WTC11 (cell line): ENCODE data around the gene TCAP. TPM values are rescaled to one million over a fixed set of nuclear protein-coding genes. Genes with fewer than 3 reads are reported as not detected.
A peak's percentile ranks its signal among the peaks of the same experiment; 100 is the strongest.

ENCODE experiments used
- ATAC-seq: fragments of 200-7000 bp; cut with Tn5 transposase; 2 replicates; pipeline ENCODE4 v1.10.0; 2021; ENCODE audit warnings: mild to moderate bottlenecking, moderate library complexity
- CTCF ChIA-PET: fragments of 300-600 bp; sonication (Branson Sonifier 250); formaldehyde crosslinking; loops from one replicate; lab custom pipeline; 2021; ENCODE audit warnings: antibody characterized with exemption; lab: Charles Lee
- POLR2A ChIA-PET: fragments of 350-600 bp; sonication (Branson Sonifier 250); formaldehyde crosslinking; loops from one replicate; lab custom pipeline; 2021; ENCODE audit warnings: antibody characterized with exemption; lab: Charles Lee
- DNase-seq: peaks from one replicate; pipeline ENCODE4 v3.0.0; 2021; ENCODE audit warnings: low spot score
- H3K27ac Mint-ChIP-seq: 2 replicates; pipeline ENCODE4 v1.8.0; 2021; ENCODE audit warnings: mixed read lengths
- H3K27me3 Mint-ChIP-seq: 2 replicates; pipeline ENCODE4 v1.8.0; 2021; ENCODE audit warnings: low read depth, mild to moderate bottlenecking, moderate library complexity, mixed read lengths
- H3K36me3 Mint-ChIP-seq: 2 replicates; pipeline ENCODE4 v1.8.0; 2021; ENCODE audit warnings: mixed read lengths
- H3K4me1 Mint-ChIP-seq: 2 replicates; pipeline ENCODE4 v1.8.0; 2022; ENCODE audit warnings: mixed read lengths
- H3K4me3 Mint-ChIP-seq: 2 replicates; pipeline ENCODE4 v1.8.0; 2021; ENCODE audit warnings: mild to moderate bottlenecking, moderate library complexity, mixed read lengths
- H3K9me3 Mint-ChIP-seq: 2 replicates; pipeline ENCODE4 v1.8.0; 2021; ENCODE audit warnings: mixed read lengths
- CBFB ChIP-seq: sonication (generic); formaldehyde crosslinking; IDR thresholded peaks from 2 replicates; pipeline ENCODE4 v1.8.1; 2022; ENCODE audit warnings: mild to moderate bottlenecking, low read depth, missing genetic modification reagents
- CDX4 ChIP-seq: fragments of 250-450 bp; sonication (Bioruptor Pico); IDR thresholded peaks from 2 replicates; pipeline ENCODE4 v1.9.0; 2021; ENCODE audit warnings: moderate library complexity, mild to moderate bottlenecking, inconsistent platforms, borderline replicate concordance
- CREM ChIP-seq: sonication (generic); formaldehyde crosslinking; IDR thresholded peaks from 2 replicates; pipeline ENCODE4 v1.8.1; 2022; ENCODE audit warnings: mild to moderate bottlenecking, missing genetic modification reagents, moderate library complexity
- CTCF ChIP-seq: fragments of 200-600 bp; IDR thresholded peaks from 2 replicates; pipeline ENCODE4 v1.8.0; 2022; ENCODE audit warnings: antibody characterized with exemption
- ELF4 ChIP-seq: sonication (generic); formaldehyde crosslinking; IDR thresholded peaks from 2 replicates; pipeline ENCODE4 v1.8.1; 2022; ENCODE audit warnings: low read depth, mild to moderate bottlenecking, moderate library complexity, missing genetic modification reagents
- FOXJ3 ChIP-seq: sonication (generic); formaldehyde crosslinking; IDR thresholded peaks from 2 replicates; pipeline ENCODE4 v1.9.0; 2021; ENCODE audit warnings: missing genetic modification reagents, mild to moderate bottlenecking, borderline replicate concordance
- HMGXB4 ChIP-seq: sonication (generic); formaldehyde crosslinking; IDR thresholded peaks from 2 replicates; pipeline ENCODE4 v1.8.1; 2023; ENCODE audit warnings: mild to moderate bottlenecking, moderate library complexity, missing genetic modification reagents
- IRF1 ChIP-seq: sonication (generic); formaldehyde crosslinking; IDR thresholded peaks from 2 replicates; pipeline ENCODE4 v1.8.0; 2023; ENCODE audit warnings: missing genetic modification reagents
- JUN ChIP-seq: sonication (generic); formaldehyde crosslinking; IDR thresholded peaks from 2 replicates; pipeline ENCODE4 v1.8.0; 2023; ENCODE audit warnings: mild to moderate bottlenecking, missing genetic modification reagents
- KAT7 ChIP-seq: sonication (generic); formaldehyde crosslinking; IDR thresholded peaks from 2 replicates; pipeline ENCODE4 v1.8.1; 2023; ENCODE audit warnings: missing genetic modification reagents, mild to moderate bottlenecking, borderline replicate concordance
- NFATC4 ChIP-seq: fragments of 250-450 bp; sonication (Bioruptor Pico); IDR thresholded peaks from 2 replicates; pipeline ENCODE4 v1.9.0; 2021; ENCODE audit warnings: mild to moderate bottlenecking
- NR1H2 ChIP-seq: sonication (generic); formaldehyde crosslinking; IDR thresholded peaks from 2 replicates; pipeline ENCODE4 v1.9.0; 2021; ENCODE audit warnings: mild to moderate bottlenecking, moderate library complexity, missing genetic modification reagents
- PREB ChIP-seq: sonication (generic); formaldehyde crosslinking; IDR thresholded peaks from 2 replicates; pipeline ENCODE4 v1.8.1; 2022; ENCODE audit warnings: mild to moderate bottlenecking, missing genetic modification reagents, moderate library complexity, borderline replicate concordance
- SMAD3 ChIP-seq: sonication (generic); formaldehyde crosslinking; IDR thresholded peaks from 2 replicates; pipeline ENCODE4 v1.8.0; 2022; ENCODE audit warnings: missing genetic modification reagents, mild to moderate bottlenecking, borderline replicate concordance
- ZNF121 ChIP-seq: sonication (generic); formaldehyde crosslinking; IDR thresholded peaks from 2 replicates; pipeline ENCODE4 v1.8.0; 2023; ENCODE audit warnings: missing genetic modification reagents
- ZNF416 ChIP-seq: fragments of 250-450 bp; sonication (Bioruptor Pico); IDR thresholded peaks from 2 replicates; pipeline ENCODE4 v1.9.0; 2021; ENCODE audit warnings: mild to moderate bottlenecking, inconsistent platforms
- total RNA-seq: library from RNA; stranded (reverse); gene quantifications from 3 replicates; pipeline ENCODE4 v1.2.3, GENCODE V29; 2021

Gene TCAP
- total RNA-seq, 1 experiment from 2014 or later = 2.9 TPM

GRCh38 chr17:39622380-39623006 is 42.7 kb upstream of the TCAP start:
- H3K9me3 Mint-ChIP-seq = no peaks in the 10 kb centered on the region
- H3K4me1 Mint-ChIP-seq = peaks cover 31% of the 10 kb centered on the region
- ATAC-seq (no peak), DNase-seq (no peak)
- no peaks in the 10 kb centered on the region for H3K36me3 Mint-ChIP-seq
- H3K27ac Mint-ChIP-seq = no peak overlapping the region
- ChIA-PET CTCF (interaction anchor here (0.7 to 23.6 kb wide), 46 partner anchors 8 to 423 kb away, joined by 3 to 876 read pairs (median 8); partner anchors contain the start of genes ERBB2, GRB7, IKZF3 and MIEN1), POLR2A (interaction anchor here (0.5 to 1.5 kb wide), 3 partner anchors 46 to 342 kb away, joined by 3 to 5 read pairs (median 3); partner anchors contain the start of gene PNMT)
- peaks cover 77% of the 10 kb centered on the region for H3K27me3 Mint-ChIP-seq
- no peak overlapping the region for H3K4me3 Mint-ChIP-seq
- TF ChIP-seq FOXJ3 (CRISPR knock-in tag) (no peak), ZNF121 (CRISPR knock-in tag) (peak; percentile 85), KAT7 (no peak), SMAD3 (CRISPR knock-in tag) (no peak), IRF1 (CRISPR knock-in tag) (no peak)

GRCh38 chr17:39623356-39623950 is 41.7 kb upstream of the TCAP start:
- peak; percentile 93 for DNase-seq
- POLR2A ChIA-PET = interaction anchor here (1.0 to 1.5 kb wide), 3 partner anchors 45 to 75 kb away, joined by 3 to 4 read pairs (median 3); partner anchors contain the start of gene PNMT

More at GRCh38 chr17:39623356-39623950, 41.7 kb upstream of the TCAP start:
- peak; percentile 33 for ATAC-seq
- TF ChIP-seq NR1H2 (CRISPR knock-in tag) (no peak), JUN (CRISPR knock-in tag) (no peak), ZNF416 (CRISPR knock-in tag) (no peak), CTCF (peak; percentile 91), PREB (CRISPR knock-in tag) (no peak), CREM (CRISPR knock-in tag) (no peak), CBFB (CRISPR knock-in tag) (no peak), NFATC4 (no peak), ELF4 (CRISPR knock-in tag) (no peak), CDX4 (no peak), HMGXB4 (CRISPR knock-in tag) (0 out of 2 replicates have a peak, but pooled peaks have one; percentile 62)
- TF ChIP-seq, all 79 proteins: peak for 2
- Mint-ChIP-seq H3K4me1 (peaks cover 37% of the 10 kb centered on the region), H3K36me3 (no peaks in the 10 kb centered on the region), H3K27me3 (peaks cover 79% of the 10 kb centered on the region), H3K27ac (no peak overlapping the region), H3K4me3 (no peak overlapping the region), H3K9me3 (no peaks in the 10 kb centered on the region)
- CTCF ChIA-PET = interaction anchor here (0.6 to 23.6 kb wide), 47 partner anchors 9 to 429 kb away, joined by 3 to 876 read pairs (median 7); partner anchors contain the start of genes ERBB2, MED1, MIEN1 and NEUROD2
